Small intestine (tissue), 7 donors: Measurements from ENCODE around the gene LLGL2. TPM values are rescaled to one million over a fixed set of nuclear protein-coding genes. Genes with fewer than 3 reads are reported as not detected.
"Not testable (repeated sequence)": the region's sequence is repeated elsewhere in the genome, so short reads cannot be mapped to it uniquely, and the experiment has no call there.

ENCODE experiments used
- DNase-seq, 2 donors: peaks; one replicate each; pipeline versions ENCODE4 v3.0.0 to v3.0.0-alpha.2; 2013
- FAIRE-seq: peaks from 2 replicates; lab custom pipeline; 2012; peaks lifted over from hg19 to GRCh38; lab: Jason Lieb, UNC
- H3K27ac ChIP-seq, 3 donors: one replicate each; pipeline ENCODE4 v1.5.1; 2013; ENCODE audit warnings: low read length in 2 of 3, mild to moderate bottlenecking in 2 of 3, control low read depth in 1 of 3, inconsistent platforms in 1 of 3, low read depth in 1 of 3, moderate library complexity in 1 of 3
- H3K27me3 ChIP-seq, 3 donors: one replicate each; pipeline ENCODE4 v1.6.1; 2013; ENCODE audit warnings: low read length in 3 of 3, inconsistent platforms in 1 of 3; ENCODE audit not compliant: control insufficient read depth in 3 of 3, insufficient read depth in 3 of 3
- H3K36me3 ChIP-seq, 3 donors: one replicate each; pipeline ENCODE4 v1.6.1; 2013; ENCODE audit warnings: low read length in 3 of 3, inconsistent platforms in 1 of 3, low read depth in 1 of 3, mild to moderate bottlenecking in 1 of 3, moderate library complexity in 1 of 3; ENCODE audit not compliant: control insufficient read depth in 3 of 3, insufficient read depth in 2 of 3
- H3K4me1 ChIP-seq, 3 donors: one replicate each; pipeline ENCODE4 v1.6.1; 2013; ENCODE audit warnings: low read length in 2 of 3, inconsistent platforms in 1 of 3, low read depth in 1 of 3, mild to moderate bottlenecking in 1 of 3, moderate library complexity in 1 of 3; ENCODE audit not compliant: control insufficient read depth in 3 of 3, insufficient read depth in 2 of 3
- H3K4me3 ChIP-seq, 3 donors: one replicate each; pipeline ENCODE4 v1.5.1; 2013; ENCODE audit warnings: low read length in 3 of 3, control low read depth in 1 of 3, inconsistent platforms in 1 of 3, low read depth in 1 of 3, mild to moderate bottlenecking in 1 of 3, moderate library complexity in 1 of 3
- H3K9me3 ChIP-seq, 2 donors: one replicate each; pipeline ENCODE4 v1.6.1; 2013; ENCODE audit warnings: low read depth in 1 of 2, low read length in 1 of 2; ENCODE audit not compliant: control insufficient read depth in 2 of 2, insufficient read depth in 1 of 2
- WGBS, 3 donors: extraction: QIAGEN DNeasy Blood & Tissue Kit; methylation state at CpG; one replicate each; pipeline ENCODE4 v1.1.7; 2013; 5-methylcytosine and 5-hydroxymethylcytosine counted together
- polyA plus RNA-seq, 4 donors: library from polyadenylated mRNA; stranded (reverse) in 3 of 4; unstranded in 1 of 4; fragments of 200-250 nt in 3 of 4; fragments of 120-200 nt in 1 of 4; gene quantifications; one replicate each; pipeline versions ENCODE4 v1.2.1 to v1.2.3, GENCODE V29; 2013
- donor health status: healthy with polysubstance abuse.
- donor health status: control.
- donor health status: control.
- donor health status: Bipolar disorder and iron deficiency.
- donor health status: healthy.

The LLGL2 gene
- polyA plus RNA-seq, 4 donors = 140 to 365 (median 244) TPM

DNA sequence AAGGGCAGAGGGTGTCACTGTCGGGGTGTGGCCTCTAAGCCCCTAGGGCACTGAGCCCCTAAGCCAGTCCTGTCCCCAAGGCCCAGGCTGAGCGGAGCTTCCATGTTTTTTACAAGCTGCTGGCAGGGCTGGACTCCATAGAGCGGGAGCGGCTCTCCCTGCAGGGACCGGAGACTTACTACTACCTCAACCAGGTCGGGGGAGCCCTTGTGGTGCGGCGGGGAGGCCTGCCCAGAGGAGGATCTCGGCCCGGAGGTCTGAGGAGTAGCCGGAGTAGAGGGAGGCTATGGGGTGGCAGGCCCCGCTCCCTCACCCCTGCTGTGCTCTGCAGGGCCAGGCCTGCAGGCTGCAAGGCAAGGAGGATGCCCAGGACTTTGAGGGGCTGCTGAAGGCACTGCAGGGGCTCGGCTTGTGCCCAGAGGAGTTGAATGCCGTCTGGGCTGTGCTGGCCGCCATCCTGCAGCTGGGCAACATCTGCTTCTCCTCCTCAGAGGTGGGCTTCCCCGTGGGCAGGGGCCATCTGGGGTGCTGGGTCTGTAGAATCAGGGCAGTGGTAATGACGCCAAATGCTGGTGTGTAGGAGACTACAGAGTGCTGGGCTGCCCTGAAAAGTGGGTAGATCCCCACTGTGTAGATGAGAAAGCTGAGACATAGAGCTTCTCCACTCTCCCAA lies 67.0 kb downstream of the LLGL2 start:
- Histone ChIP-seq H3K27ac (no peak overlapping the region), H3K27me3 (peaks cover 0 to 4% (median 0%) of the 10 kb centered on the region in 3 donors), H3K4me3 (no peak overlapping the region), H3K9me3 (no peaks in the 10 kb centered on the region), H3K36me3 (peaks cover 0 to 49% (median 2%) of the 10 kb centered on the region in 3 donors), H3K4me1 (peaks cover 0 to 15% (median 0%) of the 10 kb centered on the region in 3 donors)
- no peak for DNase-seq
- no peak for FAIRE-seq
- WGBS, 3 donors = 90 to 94% (median 93%) methylated on average over 16 to 17 of the region's 17 CpGs

DNA sequence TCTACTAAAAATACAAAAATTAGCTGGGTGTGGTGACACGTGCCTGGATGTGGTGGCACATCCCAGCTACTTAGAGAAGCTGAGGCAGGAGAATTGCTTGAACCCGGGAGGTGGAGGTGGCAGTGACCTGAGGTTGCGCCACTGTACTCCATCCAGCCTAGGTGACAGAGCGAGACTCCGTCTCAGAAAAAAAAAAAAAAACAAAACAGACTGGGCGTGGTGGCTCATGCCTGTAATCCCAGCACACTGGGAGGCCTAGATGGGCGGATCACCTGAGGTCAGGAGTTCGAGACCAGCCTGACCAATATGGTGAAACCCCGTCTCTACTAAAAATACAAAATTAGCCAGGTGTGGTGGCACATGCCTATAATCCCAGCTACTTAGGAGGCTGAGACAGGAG lies 67.9 kb downstream of the LLGL2 start:
- H3K27ac ChIP-seq, FAIRE-seq, H3K4me3 ChIP-seq, H3K9me3 ChIP-seq, H3K27me3 ChIP-seq, DNase-seq: not testable (repeated sequence)
- 71 to 90% (median 77%) methylated on average over 9 of the region's 9 CpGs for WGBS, 3 donors
- Histone ChIP-seq H3K4me1 (peaks cover 0 to 13% (median 0%) of the 10 kb centered on the region in 3 donors), H3K36me3 (peaks cover 0 to 49% (median 2%) of the 10 kb centered on the region in 3 donors)

DNA sequence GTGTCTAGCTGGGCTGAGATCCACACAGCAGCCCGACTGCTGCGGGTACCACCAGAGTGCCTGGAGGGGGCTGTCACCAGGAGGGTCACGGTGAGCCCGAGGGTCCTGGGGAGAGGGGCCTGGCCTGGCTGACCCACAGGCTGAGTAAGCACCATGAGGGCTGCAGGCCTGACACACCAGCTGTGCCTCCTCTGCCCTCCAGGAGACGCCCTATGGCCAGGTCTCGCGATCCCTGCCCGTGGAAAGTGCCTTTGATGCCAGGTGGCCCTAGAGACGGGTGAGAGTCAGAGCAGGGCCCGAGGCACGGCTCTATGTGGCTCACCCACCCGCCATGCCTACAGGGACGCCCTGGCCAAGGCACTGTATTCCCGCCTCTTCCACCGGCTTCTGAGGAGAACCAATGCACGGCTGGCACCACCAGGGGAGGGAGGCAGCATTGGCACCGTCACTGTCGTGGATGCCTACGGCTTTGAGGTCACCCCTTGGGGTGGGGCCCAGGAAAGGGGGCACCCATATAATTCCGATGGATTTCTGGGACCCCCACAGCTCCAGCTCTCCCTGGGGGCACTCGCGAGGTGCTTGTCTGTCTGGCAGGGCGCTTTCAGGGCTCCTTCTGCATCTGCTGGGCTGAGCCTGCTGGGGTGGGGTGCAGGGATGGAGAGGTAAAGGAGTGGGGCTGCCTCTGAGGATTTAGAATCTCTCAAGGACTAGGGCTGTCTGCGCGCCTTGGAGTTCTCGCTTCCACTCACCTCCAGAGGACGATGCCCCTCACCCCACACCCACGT lies 69.2 kb downstream of the LLGL2 start:
- 75 to 81% (median 76%) methylated on average over 27 to 28 of the region's 28 CpGs for WGBS, 3 donors

DNA sequence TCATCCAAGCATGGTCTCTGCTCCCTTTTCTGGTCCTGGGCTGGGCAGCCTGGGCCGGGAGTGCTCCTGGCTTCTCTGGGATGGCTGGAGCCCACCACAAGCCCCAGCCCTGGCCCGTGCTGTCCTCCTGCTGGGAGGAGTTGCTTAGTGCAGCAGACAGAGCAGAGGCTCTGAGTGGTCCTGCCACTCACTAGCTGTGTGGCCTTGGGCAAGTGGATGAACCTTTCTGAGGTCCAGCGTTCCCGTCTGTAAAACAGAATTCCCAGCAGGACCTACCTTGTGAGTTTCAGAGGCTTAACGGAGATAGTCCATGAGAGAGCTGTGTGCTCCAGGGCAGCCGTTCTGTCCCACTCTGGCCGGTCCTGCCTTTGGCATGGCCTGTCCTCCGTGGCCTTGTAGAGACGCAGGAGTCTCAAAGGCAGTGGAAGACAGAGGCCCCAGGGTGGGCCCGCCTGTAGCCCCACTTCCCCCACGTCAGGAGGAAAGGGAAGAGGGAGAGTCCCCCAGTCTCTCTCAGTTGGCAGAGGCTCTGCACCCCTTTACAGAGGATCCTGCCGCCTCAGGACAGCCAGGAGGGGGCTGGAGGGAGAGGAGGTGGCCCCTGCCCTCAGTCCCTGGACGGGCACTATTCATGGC lies 69.9 kb downstream of the LLGL2 start:
- no peaks in the 10 kb centered on the region for H3K4me1 ChIP-seq
- H3K36me3 ChIP-seq = peaks cover 0 to 44% (median 2%) of the 10 kb centered on the region in 3 donors
- H3K27ac ChIP-seq = no peak overlapping the region
- no peak overlapping the region for H3K4me3 ChIP-seq
- WGBS, 3 donors = 83 to 85% (median 84%) methylated on average over 13 of the region's 13 CpGs
- DNase-seq (no peak), FAIRE-seq (no peak)
- H3K9me3 ChIP-seq = no peaks in the 10 kb centered on the region
- H3K27me3 ChIP-seq = no peaks in the 10 kb centered on the region

More for the DNA sequence above, 69.2 kb downstream of the LLGL2 start:
- Histone ChIP-seq H3K4me1 (peaks cover 0 to 6% (median 0%) of the 10 kb centered on the region in 3 donors), H3K27ac (no peak overlapping the region), H3K36me3 (peaks cover 0 to 49% (median 2%) of the 10 kb centered on the region in 3 donors), H3K4me3 (no peak overlapping the region), H3K9me3 (no peaks in the 10 kb centered on the region), H3K27me3 (no peaks in the 10 kb centered on the region)
- no peak for FAIRE-seq
- DNase-seq = no peak

DNA sequence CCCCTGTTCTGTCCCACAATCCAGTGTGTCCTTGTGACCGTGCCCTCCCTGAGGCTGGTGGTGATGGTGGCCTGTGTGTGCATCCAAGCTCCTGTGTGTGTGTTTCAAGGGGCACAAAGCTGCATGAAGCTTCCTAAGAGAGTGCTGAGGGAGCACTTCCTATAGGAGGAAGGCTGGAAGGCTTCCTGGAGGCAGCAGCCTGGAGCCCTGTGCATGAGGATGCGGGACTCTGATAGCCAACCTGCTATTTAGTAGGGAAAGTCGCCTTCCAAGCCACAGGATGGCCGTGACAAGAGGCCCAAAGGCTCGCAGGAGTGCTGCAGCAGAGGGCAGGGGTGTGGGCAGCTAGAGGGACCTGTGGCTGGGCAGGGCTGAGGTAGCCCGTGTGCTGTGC lies 70.4 kb downstream of the LLGL2 start:
- 86 to 94% (median 87%) methylated on average over 6 of the region's 6 CpGs for WGBS, 3 donors
- DNase-seq (no peak), FAIRE-seq (no peak)
- H3K27ac ChIP-seq = no peak overlapping the region
- no peaks in the 10 kb centered on the region for H3K27me3 ChIP-seq
- H3K9me3 ChIP-seq = no peaks in the 10 kb centered on the region
- no peak overlapping the region for H3K4me3 ChIP-seq
- H3K4me1 ChIP-seq = no peaks in the 10 kb centered on the region
- peaks cover 0 to 39% (median 2%) of the 10 kb centered on the region in 3 donors for H3K36me3 ChIP-seq

DNA sequence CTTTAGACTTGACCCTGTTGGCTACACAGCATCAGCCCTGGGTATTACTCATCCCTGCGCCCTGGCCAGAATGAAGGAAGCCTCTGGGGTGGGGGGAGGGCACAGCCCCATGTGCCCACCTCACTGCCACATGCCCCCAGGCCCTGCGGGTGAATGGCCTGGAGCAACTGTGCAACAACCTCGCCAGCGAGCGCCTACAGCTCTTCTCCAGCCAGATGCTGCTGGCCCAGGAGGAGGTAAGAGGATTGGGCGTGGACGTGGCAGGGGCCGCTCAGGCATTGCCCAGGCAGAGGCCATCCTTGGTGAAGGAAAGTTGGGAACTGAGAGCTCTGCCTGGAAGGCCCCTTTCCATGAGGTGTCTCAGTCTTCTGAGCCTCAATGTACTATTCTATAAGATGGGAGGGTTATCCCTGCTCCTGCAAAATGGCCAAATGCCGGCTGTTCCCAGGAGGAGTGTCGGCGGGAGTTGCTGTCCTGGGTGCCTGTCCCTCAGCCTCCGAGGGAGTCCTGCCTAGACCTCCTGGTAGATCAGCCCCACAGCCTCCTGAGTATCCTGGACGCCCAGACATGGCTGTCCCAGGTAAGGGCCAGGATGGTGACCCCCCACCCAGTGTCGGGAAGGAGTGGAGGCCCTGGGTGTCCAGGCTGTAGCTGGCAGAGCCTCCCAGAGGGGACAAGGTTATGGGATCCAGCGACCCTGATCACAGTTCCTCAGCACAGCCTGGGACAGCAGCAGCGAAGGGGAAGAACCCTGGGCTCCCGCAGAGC lies 71.0 kb downstream of the LLGL2 start:
- WGBS, 3 donors = 90 to 93% (median 91%) methylated on average over 16 to 17 of the region's 17 CpGs
- H3K27me3 ChIP-seq = no peaks in the 10 kb centered on the region
- H3K9me3 ChIP-seq = no peaks in the 10 kb centered on the region
- H3K4me1 ChIP-seq = peaks cover 0 to 5% (median 0%) of the 10 kb centered on the region in 3 donors
- DNase-seq = no peak
- peaks cover 0 to 36% (median 2%) of the 10 kb centered on the region in 3 donors for H3K36me3 ChIP-seq
- no peak for FAIRE-seq
- no peak overlapping the region for H3K4me3 ChIP-seq
- H3K27ac ChIP-seq = no peak overlapping the region

DNA sequence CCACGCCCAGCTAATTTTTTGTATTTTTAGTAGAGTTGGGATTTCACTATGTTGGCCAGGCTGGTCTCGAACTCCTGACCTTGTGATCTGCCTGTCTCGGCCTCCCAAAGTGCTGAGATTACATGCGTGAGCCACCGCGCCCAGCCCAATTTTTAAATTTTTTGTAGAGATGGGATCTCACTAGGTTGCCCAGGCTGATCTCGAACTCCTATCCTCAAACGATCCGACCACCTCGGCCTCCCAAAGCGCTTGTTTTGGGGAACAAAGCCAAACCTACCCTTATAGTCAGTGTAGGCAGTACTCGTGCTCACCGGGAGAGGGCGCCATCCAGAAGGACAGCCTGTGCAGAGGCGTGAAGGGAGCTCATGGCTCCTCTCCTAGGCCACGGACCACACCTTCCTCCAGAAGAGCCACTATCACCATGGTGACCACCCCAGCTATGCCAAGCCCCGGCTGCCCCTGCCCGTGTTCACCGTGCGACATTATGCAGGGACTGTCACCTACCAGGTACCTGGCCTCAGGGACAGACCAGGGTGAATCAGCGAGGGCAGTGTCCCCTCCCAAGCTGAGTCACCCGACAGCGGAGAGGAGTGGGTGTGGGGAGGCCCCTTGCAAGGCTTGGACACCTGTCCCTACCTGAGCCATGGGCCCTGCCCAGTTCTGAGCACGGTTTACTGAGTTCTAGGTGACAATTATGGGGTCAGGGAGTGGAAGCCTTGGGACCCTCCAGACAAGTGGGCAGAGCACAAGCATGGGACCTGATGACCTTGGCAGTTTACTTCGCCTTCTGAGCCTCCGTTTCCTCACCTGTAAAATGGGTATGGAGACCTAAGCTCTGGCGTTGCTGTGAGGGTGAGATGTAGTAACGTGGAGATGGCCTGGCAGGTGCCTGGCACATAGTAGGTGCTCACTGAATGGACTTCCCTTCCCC lies 75.8 kb downstream of the LLGL2 start:
- Histone ChIP-seq H3K4me1 (peaks cover 3 to 16% (median 9%) of the 10 kb centered on the region in 3 donors), H3K36me3 (peaks cover 0 to 43% (median 0%) of the 10 kb centered on the region in 3 donors), H3K4me3 (no peak overlapping the region), H3K27ac (peak overlapping the region; percentile 23 to 61 (median 59)), H3K9me3 (no peaks in the 10 kb centered on the region), H3K27me3 (no peaks in the 10 kb centered on the region)
- DNase-seq (peak; percentile 85 to 91), FAIRE-seq (no peak)
- 29 to 65% (median 41%) methylated on average over 28 of the region's 28 CpGs for WGBS, 3 donors
